GM19372 (cell line): ENCODE results near the gene NFIX.

Source experiments
- ATAC-seq: cut with Tn5 transposase; IDR thresholded peaks from one replicate; pipeline ENCODE4 v1.9.1; 2021; ENCODE audit warnings: mild to moderate bottlenecking, low read depth, moderate library complexity; ENCODE audit not compliant: unreplicated experiment

Gene NFIX

GRCh38 chr19:13069415-13070359, 74.4 kb downstream of the NFIX start:
- ATAC-seq, result no peak

GRCh38 chr19:13070425-13071140, 75.3 kb downstream of the NFIX start:
- ATAC-seq, result no peak

GRCh38 chr19:13071444-13072187, 76.3 kb downstream of the NFIX start:
- no peak for ATAC-seq

GRCh38 chr19:13072188-13072908, 77.1 kb downstream of the NFIX start:
- ATAC-seq, result no peak

- ATAC-seq, result no peak
Measured at GRCh38 chr19:13073263-13073662, 78.0 kb downstream of the NFIX start.

GRCh38 chr19:13074378-13074777, 79.1 kb downstream of the NFIX start:
- no peak for ATAC-seq

GRCh38 chr19:13076320-13076719, 81.0 kb downstream of the NFIX start:
- ATAC-seq, result no peak

- ATAC-seq, result no peak
Measured at GRCh38 chr19:13076787-13077186, 81.5 kb downstream of the NFIX start.

- no peak for ATAC-seq
Measured at GRCh38 chr19:13077240-13077639, 82.0 kb downstream of the NFIX start.

- ATAC-seq, result no peak
Measured at GRCh38 chr19:13078381-13078780, 83.1 kb downstream of the NFIX start.

- ATAC-seq, result no peak
Measured at GRCh38 chr19:13078897-13079541, 83.7 kb downstream of the NFIX start.

GRCh38 chr19:13079542-13079986, 84.3 kb downstream of the NFIX start:
- no peak for ATAC-seq

GRCh38 chr19:13082192-13083007, 87.1 kb downstream of the NFIX start:
- ATAC-seq, result no peak

- ATAC-seq, result no peak
Measured at GRCh38 chr19:13083008-13083404, 87.7 kb downstream of the NFIX start.

GRCh38 chr19:13083627-13084026, 88.4 kb downstream of the NFIX start:
- ATAC-seq, result no peak

GRCh38 chr19:13085666-13086065, 90.4 kb downstream of the NFIX start:
- ATAC-seq, result no peak

GRCh38 chr19:13086341-13086740, 91.1 kb downstream of the NFIX start:
- ATAC-seq, result no peak

GRCh38 chr19:13087295-13087694, 92.0 kb downstream of the NFIX start:
- no peak for ATAC-seq
